ENCODE data around the gene GBE1.

DNA sequence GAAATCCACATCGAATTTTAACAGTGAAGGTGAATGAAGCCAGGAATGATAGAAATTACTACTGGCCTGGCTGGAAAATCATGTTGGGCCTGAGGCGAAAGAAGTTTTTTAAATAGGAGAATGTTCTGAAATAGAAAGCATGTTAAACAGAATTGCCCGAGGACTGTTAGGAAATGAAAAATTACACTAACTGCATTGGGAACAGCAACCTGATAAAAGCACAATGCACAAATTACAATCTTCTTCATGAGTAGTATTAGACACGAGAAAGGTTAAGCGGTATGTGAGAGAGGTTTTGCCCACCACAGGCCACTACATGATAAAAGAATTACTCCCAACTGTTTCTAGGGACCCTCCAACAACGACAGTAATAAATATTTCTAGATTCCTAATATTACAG lies 18.9 kb downstream of the GBE1 start:
- TF ChIP-seq ZNF274 (IDR thresholded peaks at IDR 0.05; ENCODE audit: low read depth, low read length) (no peak), YY1 (IDR thresholded peaks at IDR 0.05; ENCODE audit: insufficient read depth, insufficient read length) (no peak)
